CD4-positive, alpha-beta T cell (primary cell): Measurements from ENCODE around the gene TEK. TPM values are rescaled to one million over a fixed set of nuclear protein-coding genes. Genes with fewer than 3 reads are reported as not detected.
A peak's percentile ranks its signal among the peaks of the same experiment; 100 is the strongest.

Source experiments
- ATAC-seq: fragments of 200-7000 bp; cut with Tn5 transposase; one replicate; pipeline ENCODE4 v1.10.0; 2022; ENCODE audit warnings: mild to moderate bottlenecking; ENCODE audit not compliant: poor library complexity
- CTCF ChIA-PET: fragments of 350-600 bp; sonication (Branson Sonifier 250); formaldehyde crosslinking; loops from one replicate; lab custom pipeline; 2021; ENCODE audit warnings: antibody characterized with exemption, inconsistent platforms; lab: Charles Lee
- POLR2A ChIA-PET: fragments of 350-600 bp; sonication (Branson Sonifier 250); formaldehyde crosslinking; loops from one replicate; lab custom pipeline; 2021; ENCODE audit warnings: antibody characterized with exemption, inconsistent platforms; lab: Charles Lee
- DNase-seq, 14 experiments: peaks; one replicate each; pipeline ENCODE4 v3.0.0-alpha.2; 2013 to 2020; ENCODE audit warnings: mixed read lengths in 2 of 14
- H3K27ac ChIP-seq, 2 donors: one replicate each; pipeline versions ENCODE4 v1.5.1 to v1.7.0; 2013; ENCODE audit warnings: low read length in 2 of 2, low read depth in 1 of 2, mild to moderate bottlenecking in 1 of 2
- H3K27me3 ChIP-seq, 2 experiments: 1 replicate in 1 of 2; 2 replicates in 1 of 2; pipeline versions ENCODE4 v1.6.1 to v1.7.0; 2013; ENCODE audit warnings: low read length in 2 of 2, control low read depth in 1 of 2, mild to moderate bottlenecking in 1 of 2, moderate library complexity in 1 of 2; ENCODE audit not compliant: insufficient read depth in 2 of 2, control insufficient read depth in 1 of 2
- H3K36me3 ChIP-seq: one replicate; pipeline ENCODE4 v1.6.1; 2013; ENCODE audit warnings: low read length, control low read depth; ENCODE audit not compliant: insufficient read depth
- H3K4me1 ChIP-seq: one replicate; pipeline ENCODE4 v1.6.1; 2013; ENCODE audit warnings: low read length, control low read depth; ENCODE audit not compliant: insufficient read depth
- H3K4me3 ChIP-seq: one replicate; pipeline ENCODE4 v1.5.1; 2013; ENCODE audit warnings: mild to moderate bottlenecking, low read length, moderate library complexity
- H3K9me3 ChIP-seq, 2 experiments: 1 replicate in 1 of 2; 2 replicates in 1 of 2; pipeline versions ENCODE4 v1.6.1 to v1.7.0; 2013; ENCODE audit warnings: low read length in 2 of 2, mild to moderate bottlenecking in 2 of 2, control low read depth in 1 of 2, moderate library complexity in 1 of 2; ENCODE audit not compliant: control insufficient read depth in 1 of 2, insufficient read depth in 1 of 2
- H3K27ac Mint-ChIP-seq: one replicate; pipeline ENCODE4 v1.8.0; 2020; ENCODE audit warnings: mixed read lengths
- H3K27me3 Mint-ChIP-seq: one replicate; pipeline ENCODE4 v1.8.0; 2021; ENCODE audit warnings: mixed read lengths
- H3K36me3 Mint-ChIP-seq: one replicate; pipeline ENCODE4 v1.8.0; 2021; ENCODE audit warnings: low read depth, mixed read lengths
- H3K4me1 Mint-ChIP-seq: one replicate; pipeline ENCODE4 v1.8.0; 2021; ENCODE audit warnings: low read depth, mixed read lengths
- H3K4me3 Mint-ChIP-seq: one replicate; pipeline ENCODE4 v1.8.0; 2020; ENCODE audit warnings: mild to moderate bottlenecking, mixed read lengths
- H3K9me3 Mint-ChIP-seq: one replicate; pipeline ENCODE4 v1.8.0; 2020; ENCODE audit warnings: mixed read lengths
- CTCF ChIP-seq: fragments of 200-600 bp; IDR thresholded peaks from one replicate; pipeline ENCODE4 v1.8.0; 2022; ENCODE audit warnings: antibody characterized with exemption, mild to moderate bottlenecking
- intact Hi-C, 2 experiments: fragments of 100-400 bp; cut with DNase I in 1 of 2; cut with micrococcal nuclease in 1 of 2; formaldehyde crosslinking; loops; one replicate each; pipeline versions ENCODE4 v1.15.1 to v1.9.0; 2023 to 2025; cut with DNase I, micrococcal nuclease
- total RNA-seq, 174 experiments: library from RNA in 2 of 174; stranded (reverse) in 2 of 174; gene quantifications; one replicate each; pipeline ENCODE4 v1.2.3 and lab custom pipeline; 2021 to 2026

TEK gene
- total RNA-seq, 2 experiments from 2014 or later, result not detected

- Histone ChIP-seq H3K4me1 (no peaks in the 10 kb centered on the region), H3K27ac (no peak overlapping the region), H3K9me3 (no peaks in the 10 kb centered on the region), H3K4me3 (no peak overlapping the region), H3K27me3 (no peaks in the 10 kb centered on the region), H3K36me3 (no peaks in the 10 kb centered on the region)
- H3K36me3 Mint-ChIP-seq, result no peaks in the 10 kb centered on the region
- DNase-seq (no peak), ATAC-seq (no peak)
- intact Hi-C loops, result no loop called here
- POLR2A ChIA-PET, result no interaction called here
- CTCF ChIA-PET, result no interaction called here
- H3K27me3 Mint-ChIP-seq, result no peaks in the 10 kb centered on the region
- H3K27ac Mint-ChIP-seq, result no peak overlapping the region
- H3K4me1 Mint-ChIP-seq, result no peaks in the 10 kb centered on the region
- H3K4me3 Mint-ChIP-seq, result no peak overlapping the region
- no peak for TF ChIP-seq CTCF
- H3K9me3 Mint-ChIP-seq, result no peaks in the 10 kb centered on the region
Observed at GRCh38 chr9:27273186-27273585, 164.2 kb downstream of the TEK start.

GRCh38 chr9:27276193-27277030 lies 167.4 kb downstream of the TEK start:
- Mint-ChIP-seq H3K27me3 (peaks cover 4% of the 10 kb centered on the region), H3K36me3 (no peaks in the 10 kb centered on the region), H3K27ac (no peak overlapping the region), H3K4me3 (no peak overlapping the region), H3K9me3 (no peaks in the 10 kb centered on the region), H3K4me1 (no peaks in the 10 kb centered on the region)
- Histone ChIP-seq H3K27me3 (no peaks in the 10 kb centered on the region), H3K9me3 (no peaks in the 10 kb centered on the region), H3K4me1 (no peaks in the 10 kb centered on the region), H3K27ac (no peak overlapping the region), H3K4me3 (no peak overlapping the region), H3K36me3 (no peaks in the 10 kb centered on the region)
- ChIA-PET POLR2A (interaction anchor here (0.5 kb wide), 1 partner anchor 714 kb away, joined by 3 read pairs; no protein-coding TSS in a partner anchor), CTCF (interaction anchor here (1.3 kb wide), 1 partner anchor 11 kb away, joined by 3 read pairs; no protein-coding TSS in a partner anchor)
- DNase-seq (peak in 4 of 14 experiments; percentile 9 to 51 (median 44)), ATAC-seq (no peak)
- peak; percentile 89 for TF ChIP-seq CTCF
- intact Hi-C loops, result loop anchor here in 1 of 2 experiments (2.0 kb wide), 1 partner anchor 532 kb away; no protein-coding TSS in a partner anchor

- no peak for ATAC-seq
- Mint-ChIP-seq H3K4me1 (no peaks in the 10 kb centered on the region), H3K27me3 (peaks cover 4% of the 10 kb centered on the region), H3K36me3 (no peaks in the 10 kb centered on the region), H3K9me3 (no peaks in the 10 kb centered on the region), H3K4me3 (no peak overlapping the region), H3K27ac (no peak overlapping the region)
- no peaks in the 10 kb centered on the region for H3K9me3 ChIP-seq
- no peaks in the 10 kb centered on the region for H3K36me3 ChIP-seq
- no peaks in the 10 kb centered on the region for H3K4me1 ChIP-seq
- no peak overlapping the region for H3K27ac ChIP-seq
- POLR2A ChIA-PET, result no interaction called here
- intact Hi-C loops, result no loop called here
- H3K27me3 ChIP-seq, result no peaks in the 10 kb centered on the region
- no peak for DNase-seq
- TF ChIP-seq CTCF, result no peak
- CTCF ChIA-PET, result no interaction called here
- no peak overlapping the region for H3K4me3 ChIP-seq
Observed at GRCh38 chr9:27278374-27278773, 169.3 kb downstream of the TEK start.
